ENCODE measurements around the gene TRIM68. TPM values are rescaled to one million over a fixed set of nuclear protein-coding genes. Genes with fewer than 3 reads are reported as not detected.
A peak's percentile ranks its signal among the peaks of the same experiment; 100 is the strongest.

Gene TRIM68
- total RNA-seq: 10 to 100 TPM; 17.7 to 21.4 TPM

- no peaks in the 10 kb centered on the region for H3K9me3 Mint-ChIP-seq
- POLR2A ChIA-PET: no interaction called here
- H3K4me3 Mint-ChIP-seq: peak within 1 kb of the TSS; percentile 92
- H3K27ac Mint-ChIP-seq: peak within 1 kb of the TSS; percentile 91
- no peaks in the 10 kb centered on the region for H3K27me3 Mint-ChIP-seq
- DNase-seq (peak; percentile 94), ATAC-seq (ENCODE audit: low read depth) (peak; percentile 100)
- peaks cover 29% of the 10 kb centered on the region for H3K4me1 Mint-ChIP-seq
- peaks cover 9% of the 10 kb centered on the region for H3K36me3 Mint-ChIP-seq
Observed at GRCh38 chr11:4607781-4608666, at the start of gene TRIM68. Gene TRIM68 (minus strand): TSS chr11:4608231. CDS start chr11:4605504, 2,727 bp downstream.

- no peaks in the 10 kb centered on the region for H3K9me3 Mint-ChIP-seq
Observed at GRCh38 chr11:4654635-4655369, 46.8 kb upstream of the TRIM68 start.

GRCh38 chr11:4647766-4648165, 39.7 kb upstream of the TRIM68 start:
- H3K4me3 Mint-ChIP-seq: no peak overlapping the region
- H3K36me3 Mint-ChIP-seq: no peaks in the 10 kb centered on the region
- ATAC-seq (ENCODE audit: low read depth) (no peak), DNase-seq (no peak)
- POLR2A ChIA-PET: no interaction called here
- peaks cover 8% of the 10 kb centered on the region for H3K27me3 Mint-ChIP-seq
- no peaks in the 10 kb centered on the region for H3K4me1 Mint-ChIP-seq
- no peak overlapping the region for H3K27ac Mint-ChIP-seq
- no peaks in the 10 kb centered on the region for H3K9me3 Mint-ChIP-seq

More at GRCh38 chr11:4654635-4655369, 46.8 kb upstream of the TRIM68 start:
- Mint-ChIP-seq H3K4me3 (no peak overlapping the region), H3K4me1 (no peaks in the 10 kb centered on the region), H3K27ac (no peak overlapping the region), H3K36me3 (no peaks in the 10 kb centered on the region), H3K27me3 (peaks cover 6% of the 10 kb centered on the region)
- POLR2A ChIA-PET: no interaction called here
- DNase-seq (no peak), ATAC-seq (ENCODE audit: low read depth) (peak; percentile 50)

GRCh38 chr11:4645974-4646373, 37.9 kb upstream of the TRIM68 start:
- no peaks in the 10 kb centered on the region for H3K9me3 Mint-ChIP-seq
- peaks cover 8% of the 10 kb centered on the region for H3K27me3 Mint-ChIP-seq
- no peaks in the 10 kb centered on the region for H3K4me1 Mint-ChIP-seq
- DNase-seq: no peak
- no peak overlapping the region for H3K4me3 Mint-ChIP-seq
- ATAC-seq (ENCODE audit: low read depth): no peak
- H3K36me3 Mint-ChIP-seq: no peaks in the 10 kb centered on the region
- POLR2A ChIA-PET: no interaction called here
- no peak overlapping the region for H3K27ac Mint-ChIP-seq

GRCh38 chr11:4644233-4644632, 36.2 kb upstream of the TRIM68 start:
- ATAC-seq (ENCODE audit: low read depth) (no peak), DNase-seq (no peak)
- peaks cover 8% of the 10 kb centered on the region for H3K27me3 Mint-ChIP-seq
- H3K27ac Mint-ChIP-seq: no peak overlapping the region
- H3K4me3 Mint-ChIP-seq: no peak overlapping the region
- H3K4me1 Mint-ChIP-seq: no peaks in the 10 kb centered on the region
- no peaks in the 10 kb centered on the region for H3K9me3 Mint-ChIP-seq
- POLR2A ChIA-PET: no interaction called here
- H3K36me3 Mint-ChIP-seq: no peaks in the 10 kb centered on the region

- POLR2A ChIA-PET: no interaction called here
- Mint-ChIP-seq H3K27me3 (peaks cover 8% of the 10 kb centered on the region), H3K4me1 (no peaks in the 10 kb centered on the region), H3K36me3 (no peaks in the 10 kb centered on the region), H3K9me3 (no peaks in the 10 kb centered on the region), H3K27ac (no peak within 1 kb of the TSS), H3K4me3 (no peak within 1 kb of the TSS)
- ATAC-seq (ENCODE audit: low read depth) (no peak), DNase-seq (no peak)
Observed at GRCh38 chr11:4643682-4644081, 35.7 kb upstream of the TRIM68 start, which contains the start of gene OR51E1. Gene OR51E1 (plus strand): TSS chr11:4643982. CDS start chr11:4652527, 8,545 bp downstream.

- Mint-ChIP-seq H3K9me3 (no peaks in the 10 kb centered on the region), H3K27ac (no peak overlapping the region), H3K27me3 (peaks cover 7% of the 10 kb centered on the region), H3K4me3 (no peak overlapping the region), H3K4me1 (no peaks in the 10 kb centered on the region), H3K36me3 (no peaks in the 10 kb centered on the region)
- POLR2A ChIA-PET: no interaction called here
- DNase-seq: no peak
- no peak for ATAC-seq (ENCODE audit: low read depth)
Observed at GRCh38 chr11:4643076-4643475, 35.0 kb upstream of the TRIM68 start.

- Mint-ChIP-seq H3K4me1 (no peaks in the 10 kb centered on the region), H3K36me3 (no peaks in the 10 kb centered on the region), H3K9me3 (no peaks in the 10 kb centered on the region), H3K27me3 (peaks cover 3% of the 10 kb centered on the region), H3K27ac (no peak overlapping the region), H3K4me3 (no peak overlapping the region)
- DNase-seq: no peak
- ATAC-seq (ENCODE audit: low read depth): no peak
- POLR2A ChIA-PET: no interaction called here
Observed at GRCh38 chr11:4642043-4642442, 34.0 kb upstream of the TRIM68 start.

- POLR2A ChIA-PET: no interaction called here
Observed at GRCh38 chr11:4641501-4641900, 33.5 kb upstream of the TRIM68 start.

GRCh38 chr11:4639931-4640330, 31.9 kb upstream of the TRIM68 start:
- ATAC-seq (ENCODE audit: low read depth) (no peak), DNase-seq (no peak)
- POLR2A ChIA-PET: no interaction called here
- Mint-ChIP-seq H3K27me3 (peaks cover 3% of the 10 kb centered on the region), H3K36me3 (no peaks in the 10 kb centered on the region), H3K9me3 (no peaks in the 10 kb centered on the region), H3K4me1 (no peaks in the 10 kb centered on the region), H3K4me3 (no peak overlapping the region), H3K27ac (no peak overlapping the region)

More at GRCh38 chr11:4641501-4641900, 33.5 kb upstream of the TRIM68 start:
- H3K9me3 Mint-ChIP-seq: no peaks in the 10 kb centered on the region
- no peak overlapping the region for H3K4me3 Mint-ChIP-seq
- peaks cover 3% of the 10 kb centered on the region for H3K27me3 Mint-ChIP-seq
- H3K36me3 Mint-ChIP-seq: no peaks in the 10 kb centered on the region
- no peak for ATAC-seq (ENCODE audit: low read depth)
- H3K27ac Mint-ChIP-seq: no peak overlapping the region
- no peaks in the 10 kb centered on the region for H3K4me1 Mint-ChIP-seq
- DNase-seq: no peak

GRCh38 chr11:4637662-4638047, 29.6 kb upstream of the TRIM68 start:
- Mint-ChIP-seq H3K36me3 (no peaks in the 10 kb centered on the region), H3K4me3 (no peak overlapping the region), H3K27ac (no peak overlapping the region), H3K27me3 (no peaks in the 10 kb centered on the region), H3K9me3 (no peaks in the 10 kb centered on the region), H3K4me1 (no peaks in the 10 kb centered on the region)
- ATAC-seq (ENCODE audit: low read depth) (no peak), DNase-seq (no peak)
- POLR2A ChIA-PET: no interaction called here

- POLR2A ChIA-PET: no interaction called here
- peak; percentile 93 for ATAC-seq (ENCODE audit: low read depth)
- Mint-ChIP-seq H3K36me3 (no peaks in the 10 kb centered on the region), H3K27me3 (no peaks in the 10 kb centered on the region), H3K4me3 (no peak within 1 kb of the TSS), H3K9me3 (no peaks in the 10 kb centered on the region), H3K27ac (no peak within 1 kb of the TSS), H3K4me1 (no peaks in the 10 kb centered on the region)
- peak; percentile 70 for DNase-seq
Observed at GRCh38 chr11:4636962-4637661, 29.1 kb upstream of the TRIM68 start, which contains the start of gene OR51D1. Gene OR51D1 (plus strand): TSS chr11:4637477. CDS start chr11:4639791, 2,314 bp downstream.

GRCh38 chr11:4636136-4636535, 28.1 kb upstream of the TRIM68 start:
- DNase-seq (no peak), ATAC-seq (ENCODE audit: low read depth) (no peak)
- Mint-ChIP-seq H3K27ac (no peak overlapping the region), H3K36me3 (no peaks in the 10 kb centered on the region), H3K4me3 (no peak overlapping the region), H3K27me3 (peaks cover 4% of the 10 kb centered on the region), H3K4me1 (no peaks in the 10 kb centered on the region), H3K9me3 (no peaks in the 10 kb centered on the region)
- POLR2A ChIA-PET: no interaction called here

Measured in activated naive CD8-positive, alpha-beta T cell treated with anti-CD3 and anti-CD28 coated beads, Interleukin-2, amount 10 ng/mL, durations not matched to agents 7 days and 5 days (primary cell).